Esophagus squamous epithelium (tissue), 4 donors: ENCODE data around the gene JAML.

Experiments used
- CTCF ChIP-seq, 6 experiments: fragments of 450-650 bp in 4 of 6; fragments of 200-600 bp in 2 of 6; sonication (generic) in 2 of 6; IDR thresholded peaks; one replicate each; pipeline ENCODE4 v1.5.1; 2016 to 2019; ENCODE audit warnings: antibody characterized with exemption in 6 of 6, mild to moderate bottlenecking in 4 of 6, moderate library complexity in 4 of 6
- POLR2A ChIP-seq, 4 donors: fragments of 450-650 bp; IDR thresholded peaks; one replicate each; pipeline ENCODE4 v1.6.1; 2017; ENCODE audit warnings: antibody characterized with exemption in 4 of 4, mild to moderate bottlenecking in 4 of 4, moderate library complexity in 3 of 4

- TF ChIP-seq CTCF (IDR thresholded peaks at IDR 0.05), result peak; percentile 83 to 89 (median 88)
- TF ChIP-seq POLR2A (IDR thresholded peaks at IDR 0.05), result no peak
Observed at GRCh38 chr11:118198370-118198769, 26.4 kb downstream of the JAML start.
